ENCODE data around the gene PLS3.

PLS3 gene

DNA sequence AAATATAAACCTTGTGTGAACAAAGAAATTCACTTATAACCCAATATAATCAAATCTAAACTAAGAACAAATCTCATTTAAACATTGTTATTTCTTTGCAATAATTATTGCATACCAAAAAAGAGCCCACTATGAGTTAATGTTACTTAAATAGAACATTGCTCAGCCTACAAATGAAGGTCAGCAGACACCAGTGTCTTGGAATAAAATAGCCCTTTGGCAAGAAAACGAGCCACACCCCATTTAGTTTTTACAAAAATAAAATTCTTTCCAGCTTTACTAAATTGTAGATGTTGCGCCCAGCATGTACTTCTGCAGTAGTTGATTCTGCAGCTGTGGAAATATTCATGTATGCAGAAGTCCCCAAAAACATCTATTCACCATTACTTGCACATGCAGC is 12.2 kb downstream of the PLS3 start:
- DNase-seq: no peak

- DNase-seq: no peak
These were observed 15.7 kb downstream of the PLS3 start for GRCh38 chrX:115576676-115577075.

GRCh38 chrX:115579327-115579726 is 18.4 kb downstream of the PLS3 start:
- DNase-seq: no peak

DNA sequence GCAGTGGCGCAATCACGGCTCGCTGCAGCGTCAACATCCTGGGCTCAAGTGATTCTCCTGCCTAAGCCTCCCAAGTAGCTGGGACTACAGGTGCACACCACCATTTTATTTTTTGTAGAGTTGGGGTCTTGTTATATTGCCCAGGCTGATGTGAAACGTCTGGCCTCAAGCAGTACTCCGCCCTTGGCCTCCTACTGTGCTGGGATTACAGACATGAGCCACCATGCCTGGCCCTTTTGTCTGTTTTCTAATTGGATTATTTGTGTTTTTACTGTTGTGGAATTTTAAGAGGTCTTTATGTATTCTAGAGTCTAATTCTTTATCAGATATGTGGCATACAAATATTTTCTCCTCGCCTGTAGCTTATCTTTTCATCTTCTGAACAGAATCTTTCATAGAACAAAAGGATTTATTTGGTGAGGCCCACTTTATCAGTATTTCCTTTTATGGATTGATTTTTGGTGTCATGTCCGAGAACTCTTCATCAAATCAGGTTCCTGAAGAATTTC is 18.9 kb downstream of the PLS3 start:
- no peak for DNase-seq

GRCh38 chrX:115581759-115582615 is 21.0 kb downstream of the PLS3 start:
- DNase-seq: no peak

DNA sequence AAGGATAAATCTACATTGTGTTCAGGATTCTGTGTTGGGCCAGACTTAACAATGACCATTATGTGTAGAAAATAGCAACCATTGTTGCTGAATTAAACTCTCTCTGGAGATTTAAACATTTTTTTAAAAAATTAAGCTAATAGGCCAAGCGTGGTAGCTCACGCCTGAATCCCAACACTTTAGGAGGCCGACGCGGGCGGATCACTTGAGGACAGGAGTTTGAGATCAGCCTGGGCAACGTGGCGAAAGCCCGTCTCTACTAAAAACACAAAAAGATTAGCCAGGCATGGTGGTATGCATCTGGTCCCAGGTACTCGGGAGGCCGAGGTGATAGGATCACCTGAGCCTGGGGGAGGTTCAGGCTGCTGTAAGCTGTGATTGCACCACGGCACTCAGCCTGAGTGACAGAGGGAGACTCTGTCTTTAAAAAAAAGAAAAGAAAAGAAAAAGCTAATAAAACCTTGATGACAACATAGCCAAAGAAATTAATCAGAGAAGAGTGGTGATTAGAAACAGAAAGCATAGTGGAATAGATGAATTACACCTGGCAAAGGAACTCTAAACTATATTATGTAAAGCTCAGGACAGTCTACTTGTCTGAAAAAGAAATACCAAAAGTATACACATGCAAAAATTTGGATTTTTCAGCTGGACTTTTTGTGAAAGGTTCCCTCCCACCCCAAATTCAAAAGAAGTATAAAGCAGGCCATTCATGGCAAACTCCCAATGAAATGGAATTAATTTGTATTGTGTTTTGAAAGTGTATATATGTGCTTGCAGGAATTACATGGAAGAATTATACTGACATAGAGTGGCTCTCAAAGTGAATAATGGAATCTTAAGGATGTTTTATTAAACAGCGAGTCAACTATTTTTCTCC is 21.9 kb downstream of the PLS3 start:
- no peak for DNase-seq

- DNase-seq: no peak
These were observed 22.6 kb downstream of the PLS3 start for GRCh38 chrX:115583496-115584004.

DNA sequence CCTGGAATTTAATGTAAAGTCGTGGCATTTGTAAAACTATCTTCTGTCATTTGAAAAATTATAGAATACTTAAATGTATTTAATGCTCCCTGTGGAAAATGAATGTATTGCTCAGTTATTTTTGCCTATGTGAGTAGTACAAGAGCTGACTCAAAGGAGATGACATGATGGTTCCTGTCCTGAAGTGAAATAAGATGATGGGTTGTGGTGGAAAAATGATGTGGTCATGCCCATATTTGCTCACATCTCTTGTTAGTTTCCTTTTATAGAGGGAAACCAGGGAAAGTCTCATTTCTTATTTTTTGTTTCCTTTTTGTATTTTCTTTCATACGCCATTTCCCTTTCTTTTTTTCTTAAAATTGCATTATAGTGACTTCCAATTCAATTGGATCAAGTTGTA is 23.7 kb downstream of the PLS3 start:
- DNase-seq: no peak

- no peak for DNase-seq
These were observed 27.2 kb downstream of the PLS3 start for GRCh38 chrX:115588179-115588578.

- no peak for DNase-seq
These were observed 28.4 kb downstream of the PLS3 start for GRCh38 chrX:115589419-115589818.

GRCh38 chrX:115591420-115591819 is 30.4 kb downstream of the PLS3 start:
- no peak for DNase-seq

DNA sequence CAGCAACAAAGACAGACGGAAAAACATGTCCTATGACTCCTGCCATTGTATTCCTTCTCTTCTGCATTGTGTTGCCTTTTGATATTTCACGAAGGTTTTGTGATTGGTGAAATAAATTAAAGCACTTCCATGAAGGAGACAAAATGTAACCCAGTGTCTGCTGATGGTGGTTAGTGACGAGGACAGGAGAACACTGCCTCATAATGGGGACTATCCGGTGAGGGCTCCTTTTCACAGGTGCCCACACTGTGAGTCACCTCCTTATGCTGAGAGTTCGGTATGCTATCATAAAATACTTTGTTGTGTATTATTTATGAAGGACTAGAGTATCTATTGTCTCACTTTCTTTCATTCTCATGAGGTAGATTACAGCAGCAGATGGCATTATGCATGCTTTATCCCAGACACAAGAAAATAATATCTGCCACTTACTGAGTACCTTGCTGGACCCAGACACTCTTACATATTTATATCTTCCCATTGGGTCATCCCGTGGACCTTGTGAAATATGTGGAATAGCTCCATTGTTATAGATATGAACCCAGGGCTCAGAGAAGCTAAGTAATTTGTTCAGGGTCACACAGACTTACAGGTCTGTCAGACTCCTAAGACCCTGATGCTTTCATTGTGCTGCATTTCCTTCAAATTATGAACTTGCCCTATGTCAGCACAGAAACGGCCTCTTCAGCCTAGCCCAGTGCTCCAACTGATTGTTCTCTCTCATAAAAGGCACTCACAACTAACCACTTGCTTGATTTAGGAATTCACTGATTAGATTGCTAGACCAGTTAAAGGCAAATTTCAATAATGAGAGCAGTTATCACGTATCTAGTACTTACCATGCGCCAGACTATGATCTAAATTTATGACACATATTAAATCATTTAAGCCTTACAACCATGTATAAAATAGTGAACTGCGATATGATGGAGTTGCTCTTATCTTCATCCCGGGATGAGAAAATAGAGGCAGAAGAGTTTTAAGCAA is 31.2 kb downstream of the PLS3 start:
- DNase-seq: no peak

DNA sequence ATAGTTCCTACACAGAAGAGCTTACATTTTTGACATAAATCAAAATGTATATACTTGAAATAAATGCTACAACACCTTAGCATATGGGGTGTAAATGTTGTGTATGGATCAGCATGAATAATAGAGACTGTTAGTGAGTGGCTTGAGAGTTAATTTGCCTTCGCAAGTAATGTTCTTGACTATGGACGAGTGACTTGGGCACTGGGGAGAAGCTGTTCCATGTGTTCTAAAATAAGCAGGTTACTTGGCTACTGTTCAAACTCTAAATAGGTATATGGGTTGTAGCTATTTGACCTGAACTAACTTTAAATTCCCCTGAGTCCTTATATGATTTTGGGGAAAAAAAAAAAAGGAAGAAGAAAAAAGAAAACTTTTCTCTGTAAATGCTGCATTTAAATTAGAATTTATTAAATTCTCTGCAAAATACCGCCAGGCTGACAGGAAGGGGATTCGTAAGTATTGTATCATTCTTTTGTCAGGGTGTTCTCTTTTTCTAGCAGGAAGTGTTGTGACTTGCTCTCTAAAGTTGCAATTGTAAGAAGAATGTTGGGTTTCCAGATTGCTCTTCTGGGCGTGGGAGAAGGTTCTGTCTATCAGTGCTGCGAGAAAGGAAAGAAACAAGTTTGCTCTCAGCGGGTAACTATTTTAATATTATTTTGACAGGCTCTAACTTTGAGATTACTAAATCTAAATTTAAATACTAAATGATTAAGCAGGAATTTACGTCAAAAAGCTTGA is 32.2 kb downstream of the PLS3 start:
- no peak for DNase-seq

GRCh38 chrX:115595049-115595448 is 34.1 kb downstream of the PLS3 start:
- no peak for DNase-seq

- DNase-seq: no peak
These were observed 37.6 kb downstream of the PLS3 start for GRCh38 chrX:115598556-115598955.

GRCh38 chrX:115602308-115602707 is 41.3 kb downstream of the PLS3 start:
- DNase-seq: no peak

DNA sequence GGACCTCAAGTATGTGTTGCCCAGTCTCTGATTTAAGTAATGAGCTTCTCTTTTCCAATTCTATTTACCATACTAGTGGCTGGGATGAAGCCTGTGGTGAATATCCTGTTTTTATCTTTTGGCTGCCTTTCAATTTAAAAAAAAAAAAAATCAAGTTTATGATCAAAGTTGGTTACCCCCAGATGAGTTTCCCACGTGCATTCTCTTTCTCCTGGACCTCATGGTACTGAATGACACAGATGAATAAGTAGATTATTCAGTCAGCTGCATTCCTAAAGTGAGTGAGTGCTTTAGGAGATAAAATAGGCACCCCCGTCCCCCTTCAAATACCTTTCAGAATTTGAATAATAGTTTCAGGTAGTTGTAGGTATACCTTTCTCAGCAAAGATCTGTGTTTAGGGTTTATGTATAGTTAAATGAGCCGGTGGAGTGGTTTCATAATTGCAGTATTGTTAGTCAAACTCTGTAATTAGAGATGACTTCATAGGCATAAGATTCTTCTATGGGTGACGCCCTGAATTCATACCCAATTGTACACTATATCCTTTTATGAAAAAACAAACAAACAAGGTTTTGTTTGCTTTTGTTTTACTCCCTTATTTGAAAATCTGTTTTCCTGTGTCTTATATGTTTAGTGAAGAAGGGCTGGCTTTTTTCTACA is 41.9 kb downstream of the PLS3 start:
- no peak for DNase-seq

DNA sequence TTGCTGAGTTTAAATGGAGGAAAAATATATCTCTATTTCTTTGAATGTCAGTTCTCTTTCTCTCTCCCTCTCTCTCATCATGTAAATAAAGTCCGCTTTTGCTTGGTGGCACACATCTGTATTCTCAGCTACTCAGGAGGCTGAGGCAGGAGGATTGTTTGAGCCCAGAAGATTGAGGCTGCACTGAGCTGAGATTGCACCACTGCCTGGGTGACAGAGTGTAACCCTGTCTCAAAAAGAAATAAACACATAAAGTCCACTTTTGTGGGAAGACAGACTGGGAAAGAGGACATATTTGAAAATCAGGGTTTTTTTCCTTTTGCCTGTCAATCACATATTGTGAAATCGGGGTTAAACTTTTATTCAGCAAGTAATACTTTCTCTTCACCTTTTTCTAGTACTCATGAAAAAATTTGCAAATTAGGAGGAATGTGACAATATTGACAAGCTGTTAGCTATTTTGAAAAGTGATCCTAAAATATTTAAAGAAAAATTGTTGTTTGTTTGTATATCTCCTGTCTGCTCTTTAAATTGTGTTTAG is 42.6 kb downstream of the PLS3 start:
- no peak for DNase-seq

DNA sequence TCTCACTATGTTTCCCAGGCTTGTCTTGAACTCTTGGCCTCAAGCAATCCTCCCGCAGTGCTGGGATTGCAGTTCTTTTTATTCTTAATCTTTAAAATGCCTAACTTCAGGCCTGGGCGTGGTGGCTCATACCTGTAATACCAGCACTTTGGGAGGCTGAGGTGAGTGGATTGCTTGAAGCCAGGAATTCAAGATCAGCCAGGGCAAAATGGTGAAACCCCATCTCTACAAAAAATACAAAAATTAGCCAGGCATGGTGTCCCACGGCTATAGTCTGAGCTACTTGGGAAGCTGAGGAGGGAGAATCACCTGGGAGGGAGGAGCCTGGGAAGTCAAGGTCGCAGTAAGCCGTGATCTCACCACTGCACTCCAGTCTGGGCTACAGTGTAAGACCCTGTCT is 45.9 kb downstream of the PLS3 start:
- no peak for DNase-seq

- DNase-seq: no peak
These were observed 48.6 kb downstream of the PLS3 start for GRCh38 chrX:115609621-115610020.
